ENCODE results near the gene FNDC1. TPM values are rescaled to one million over a fixed set of nuclear protein-coding genes. Genes with fewer than 3 reads are reported as not detected.

FNDC1 gene
- total RNA-seq, 1 donor from 2014 or later, result 6.3 TPM

DNA sequence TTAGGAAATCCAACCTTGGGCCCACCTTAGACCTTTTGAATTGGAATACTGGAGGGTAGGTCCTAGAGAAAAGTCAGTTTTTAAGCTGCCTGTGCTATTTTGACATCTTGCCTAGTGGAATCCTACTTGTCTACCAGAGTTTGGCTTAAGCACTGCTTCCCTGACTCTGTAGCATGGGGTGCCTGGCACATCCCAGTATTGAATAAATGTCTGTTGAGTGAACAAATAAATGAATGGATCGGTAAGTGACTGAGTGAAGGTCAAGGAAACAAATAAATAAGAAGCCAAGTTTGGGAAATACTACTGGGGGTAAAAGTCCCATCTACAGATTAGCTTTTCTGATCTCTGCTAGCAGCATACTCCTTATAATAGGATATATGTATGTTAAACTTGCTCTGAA, 140.5 kb downstream of the FNDC1 start:
- Histone ChIP-seq H3K36me3 (ENCODE audit: insufficient read depth, low read length) (no peaks in the 10 kb centered on the region), H3K79me2 (ENCODE audit: insufficient read depth, low read length) (no peaks in the 10 kb centered on the region), H3K9ac (ENCODE audit: low read length) (no peak overlapping the region), H3K4me1 (ENCODE audit: insufficient read depth, low read length) (no peaks in the 10 kb centered on the region), H3K27ac (ENCODE audit: low read depth, low read length) (no peak overlapping the region), H4K20me1 (ENCODE audit: insufficient read depth, low read length) (no peaks in the 10 kb centered on the region), H3K27me3 (ENCODE audit: insufficient read depth, low read length) (no peaks in the 10 kb centered on the region), H3K9me3 (ENCODE audit: insufficient read depth, low read depth, low read length) (peaks cover 6% of the 10 kb centered on the region), H3K4me2 (ENCODE audit: low read length) (no peak overlapping the region), H2AFZ (ENCODE audit: low read depth, low read length) (no peak overlapping the region), H3K4me3 (ENCODE audit: insufficient read depth, low read depth, low read length) (no peak overlapping the region)
- Mint-ChIP-seq H3K4me3 (ENCODE audit: unreplicated experiment) (no peak overlapping the region), H3K9me3 (ENCODE audit: unreplicated experiment) (no peaks in the 10 kb centered on the region), H3K27ac (ENCODE audit: unreplicated experiment) (no peak overlapping the region), H3K27me3 (ENCODE audit: low read depth, unreplicated experiment) (peaks cover 3% of the 10 kb centered on the region), H3K36me3 (ENCODE audit: low read depth, unreplicated experiment) (no peaks in the 10 kb centered on the region), H3K4me1 (ENCODE audit: low read depth, unreplicated experiment) (no peaks in the 10 kb centered on the region)
- FAIRE-seq, result no peak
- no peak for TF ChIP-seq EZH2 (IDR thresholded peaks at IDR 0.05; ENCODE audit: insufficient read depth, low read length)
- TF ChIP-seq, protein P1, sequence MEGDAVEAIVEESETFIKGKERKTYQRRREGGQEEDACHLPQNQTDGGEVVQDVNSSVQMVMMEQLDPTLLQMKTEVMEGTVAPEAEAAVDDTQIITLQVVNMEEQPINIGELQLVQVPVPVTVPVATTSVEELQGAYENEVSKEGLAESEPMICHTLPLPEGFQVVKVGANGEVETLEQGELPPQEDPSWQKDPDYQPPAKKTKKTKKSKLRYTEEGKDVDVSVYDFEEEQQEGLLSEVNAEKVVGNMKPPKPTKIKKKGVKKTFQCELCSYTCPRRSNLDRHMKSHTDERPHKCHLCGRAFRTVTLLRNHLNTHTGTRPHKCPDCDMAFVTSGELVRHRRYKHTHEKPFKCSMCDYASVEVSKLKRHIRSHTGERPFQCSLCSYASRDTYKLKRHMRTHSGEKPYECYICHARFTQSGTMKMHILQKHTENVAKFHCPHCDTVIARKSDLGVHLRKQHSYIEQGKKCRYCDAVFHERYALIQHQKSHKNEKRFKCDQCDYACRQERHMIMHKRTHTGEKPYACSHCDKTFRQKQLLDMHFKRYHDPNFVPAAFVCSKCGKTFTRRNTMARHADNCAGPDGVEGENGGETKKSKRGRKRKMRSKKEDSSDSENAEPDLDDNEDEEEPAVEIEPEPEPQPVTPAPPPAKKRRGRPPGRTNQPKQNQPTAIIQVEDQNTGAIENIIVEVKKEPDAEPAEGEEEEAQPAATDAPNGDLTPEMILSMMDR (IDR thresholded peaks at IDR 0.05; ENCODE audit: insufficient read depth, low read depth, low read length), result no peak
- no peak for DNase-seq (ENCODE audit: low read depth)

DNA sequence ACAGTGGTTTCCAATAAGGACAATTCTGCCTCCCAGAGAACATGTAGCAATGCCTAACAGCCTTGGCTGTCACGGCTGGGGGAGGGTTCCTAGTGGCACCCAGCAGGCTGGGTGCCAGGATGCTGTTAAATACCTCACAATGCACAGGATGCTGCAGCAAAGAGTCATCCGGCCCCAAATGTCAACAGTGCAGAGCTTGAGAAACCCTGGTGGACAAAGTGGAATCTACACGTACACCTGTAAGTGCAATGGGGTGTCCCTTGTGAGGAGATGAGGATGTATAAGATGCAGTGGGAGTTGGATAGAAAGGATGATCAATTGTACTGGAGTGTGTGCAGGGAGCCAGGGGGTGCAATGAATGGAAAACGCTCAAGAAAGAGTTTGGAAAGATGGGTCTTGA, 142.4 kb downstream of the FNDC1 start:
- no peaks in the 10 kb centered on the region for H3K9me3 Mint-ChIP-seq (ENCODE audit: unreplicated experiment)
- no peak overlapping the region for H3K4me3 Mint-ChIP-seq (ENCODE audit: unreplicated experiment)
- TF ChIP-seq EZH2 (IDR thresholded peaks at IDR 0.05; ENCODE audit: insufficient read depth, low read length), result no peak
- TF ChIP-seq, protein P1 (IDR thresholded peaks at IDR 0.05; ENCODE audit: insufficient read depth, low read depth, low read length), result no peak
- Histone ChIP-seq H2AFZ (ENCODE audit: low read depth, low read length) (no peak overlapping the region), H3K36me3 (ENCODE audit: insufficient read depth, low read length) (no peaks in the 10 kb centered on the region), H3K4me2 (ENCODE audit: low read length) (no peak overlapping the region), H3K9ac (ENCODE audit: low read length) (no peak overlapping the region), H3K79me2 (ENCODE audit: insufficient read depth, low read length) (no peaks in the 10 kb centered on the region), H3K4me1 (ENCODE audit: insufficient read depth, low read length) (no peaks in the 10 kb centered on the region), H4K20me1 (ENCODE audit: insufficient read depth, low read length) (no peaks in the 10 kb centered on the region), H3K27ac (ENCODE audit: low read depth, low read length) (no peak overlapping the region), H3K27me3 (ENCODE audit: insufficient read depth, low read length) (no peaks in the 10 kb centered on the region), H3K4me3 (ENCODE audit: insufficient read depth, low read depth, low read length) (no peak overlapping the region), H3K9me3 (ENCODE audit: insufficient read depth, low read depth, low read length) (peaks cover 6% of the 10 kb centered on the region)
- H3K36me3 Mint-ChIP-seq (ENCODE audit: low read depth, unreplicated experiment), result no peaks in the 10 kb centered on the region
- DNase-seq (ENCODE audit: low read depth) (no peak), FAIRE-seq (no peak)
- no peak overlapping the region for H3K27ac Mint-ChIP-seq (ENCODE audit: unreplicated experiment)
- peaks cover 3% of the 10 kb centered on the region for H3K27me3 Mint-ChIP-seq (ENCODE audit: low read depth, unreplicated experiment)
- H3K4me1 Mint-ChIP-seq (ENCODE audit: low read depth, unreplicated experiment), result no peaks in the 10 kb centered on the region

DNA sequence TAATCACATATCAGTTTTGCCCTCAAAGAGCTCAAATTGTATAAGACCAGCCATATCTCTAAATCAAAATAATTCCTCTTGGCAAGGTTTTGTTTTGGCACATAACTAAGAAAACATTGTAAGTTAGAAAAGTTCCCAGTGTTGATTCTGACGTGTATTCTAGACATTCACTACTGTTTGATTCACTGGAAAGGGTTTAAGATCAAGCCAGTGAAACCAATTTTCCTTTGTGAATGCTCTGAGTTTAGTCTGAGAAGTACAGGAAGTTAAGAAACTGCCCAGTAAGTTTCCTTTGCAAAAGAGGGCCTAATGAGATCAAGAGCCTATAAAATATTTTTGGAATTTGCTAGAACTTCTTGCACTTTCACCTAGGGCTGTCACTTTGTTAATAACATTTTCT, 143.0 kb downstream of the FNDC1 start:
- TF ChIP-seq, protein P1 (IDR thresholded peaks at IDR 0.05; ENCODE audit: insufficient read depth, low read depth, low read length), result no peak
- TF ChIP-seq EZH2 (IDR thresholded peaks at IDR 0.05; ENCODE audit: insufficient read depth, low read length), result no peak
- Histone ChIP-seq H3K27ac (ENCODE audit: low read depth, low read length) (no peak overlapping the region), H3K4me1 (ENCODE audit: insufficient read depth, low read length) (no peaks in the 10 kb centered on the region), H4K20me1 (ENCODE audit: insufficient read depth, low read length) (no peaks in the 10 kb centered on the region), H3K4me3 (ENCODE audit: insufficient read depth, low read depth, low read length) (no peak overlapping the region), H3K27me3 (ENCODE audit: insufficient read depth, low read length) (no peaks in the 10 kb centered on the region), H3K9ac (ENCODE audit: low read length) (no peak overlapping the region), H3K79me2 (ENCODE audit: insufficient read depth, low read length) (no peaks in the 10 kb centered on the region), H3K9me3 (ENCODE audit: insufficient read depth, low read depth, low read length) (peaks cover 6% of the 10 kb centered on the region), H3K36me3 (ENCODE audit: insufficient read depth, low read length) (no peaks in the 10 kb centered on the region), H2AFZ (ENCODE audit: low read depth, low read length) (no peak overlapping the region), H3K4me2 (ENCODE audit: low read length) (no peak overlapping the region)
- Mint-ChIP-seq H3K9me3 (ENCODE audit: unreplicated experiment) (no peaks in the 10 kb centered on the region), H3K36me3 (ENCODE audit: low read depth, unreplicated experiment) (no peaks in the 10 kb centered on the region), H3K27me3 (ENCODE audit: low read depth, unreplicated experiment) (peaks cover 7% of the 10 kb centered on the region), H3K4me3 (ENCODE audit: unreplicated experiment) (no peak overlapping the region), H3K4me1 (ENCODE audit: low read depth, unreplicated experiment) (no peaks in the 10 kb centered on the region), H3K27ac (ENCODE audit: unreplicated experiment) (no peak overlapping the region)
- peak; percentile 19 for DNase-seq (ENCODE audit: low read depth)
- no peak for FAIRE-seq
